NCI-H69 (cell line): ENCODE data around the gene PDE4DIP.
"Not testable (repeated sequence)": the region's sequence is repeated elsewhere in the genome, so short reads cannot be mapped to it uniquely, and the experiment has no call there.

ENCODE experiments used
- DNase-seq: peaks from one replicate; lab custom pipeline; 2025; lab: John Stamatoyannopoulos, UW

PDE4DIP gene

GRCh38 chr1:148975866-148976537 lies 131.8 kb downstream of the PDE4DIP start:
- DNase-seq = not testable (repeated sequence)

- not testable (repeated sequence) for DNase-seq
Observed at GRCh38 chr1:148977785-148978184, 133.6 kb downstream of the PDE4DIP start.

GRCh38 chr1:148989378-148989777 lies 145.2 kb downstream of the PDE4DIP start:
- not testable (repeated sequence) for DNase-seq

GRCh38 chr1:148990233-148990788 lies 146.1 kb downstream of the PDE4DIP start:
- not testable (repeated sequence) for DNase-seq

GRCh38 chr1:148991818-148992217 lies 147.6 kb downstream of the PDE4DIP start:
- DNase-seq = not testable (repeated sequence)

- DNase-seq = not testable (repeated sequence)
Observed at GRCh38 chr1:148992364-148992763, 148.1 kb downstream of the PDE4DIP start.

GRCh38 chr1:148996449-148997224 lies 152.4 kb downstream of the PDE4DIP start:
- not testable (repeated sequence) for DNase-seq

GRCh38 chr1:148997405-148997804 lies 153.2 kb downstream of the PDE4DIP start:
- not testable (repeated sequence) for DNase-seq

- not testable (repeated sequence) for DNase-seq
Observed at GRCh38 chr1:149002664-149003063, 158.4 kb downstream of the PDE4DIP start.

- DNase-seq = not testable (repeated sequence)
Observed at GRCh38 chr1:149008326-149008725, 164.1 kb downstream of the PDE4DIP start.

- DNase-seq = not testable (repeated sequence)
Observed at GRCh38 chr1:149008769-149009168, 164.5 kb downstream of the PDE4DIP start.

- not testable (repeated sequence) for DNase-seq
Observed at GRCh38 chr1:149009761-149010160, 165.5 kb downstream of the PDE4DIP start.

GRCh38 chr1:149012599-149012998 lies 168.4 kb downstream of the PDE4DIP start:
- not testable (repeated sequence) for DNase-seq

- not testable (repeated sequence) for DNase-seq
Observed at GRCh38 chr1:149013513-149013912, 169.3 kb downstream of the PDE4DIP start.

GRCh38 chr1:149015522-149015921 lies 171.3 kb downstream of the PDE4DIP start:
- DNase-seq = not testable (repeated sequence)

GRCh38 chr1:149016626-149017025 lies 172.4 kb downstream of the PDE4DIP start:
- not testable (repeated sequence) for DNase-seq

- DNase-seq = not testable (repeated sequence)
Observed at GRCh38 chr1:149018577-149018976, 174.3 kb downstream of the PDE4DIP start.

GRCh38 chr1:149024327-149024726 lies 180.1 kb downstream of the PDE4DIP start:
- DNase-seq = not testable (repeated sequence)

- not testable (repeated sequence) for DNase-seq
Observed at GRCh38 chr1:149033916-149034315, 189.7 kb downstream of the PDE4DIP start.

GRCh38 chr1:149043056-149043455 lies 198.8 kb downstream of the PDE4DIP start:
- not testable (repeated sequence) for DNase-seq

GRCh38 chr1:149064611-149065010 lies 220.4 kb downstream of the PDE4DIP start:
- DNase-seq = not testable (repeated sequence)

GRCh38 chr1:149075505-149076127 lies 231.4 kb downstream of the PDE4DIP start:
- DNase-seq = not testable (repeated sequence)
